Measurements from ENCODE around the gene KIRREL2.

DNA sequence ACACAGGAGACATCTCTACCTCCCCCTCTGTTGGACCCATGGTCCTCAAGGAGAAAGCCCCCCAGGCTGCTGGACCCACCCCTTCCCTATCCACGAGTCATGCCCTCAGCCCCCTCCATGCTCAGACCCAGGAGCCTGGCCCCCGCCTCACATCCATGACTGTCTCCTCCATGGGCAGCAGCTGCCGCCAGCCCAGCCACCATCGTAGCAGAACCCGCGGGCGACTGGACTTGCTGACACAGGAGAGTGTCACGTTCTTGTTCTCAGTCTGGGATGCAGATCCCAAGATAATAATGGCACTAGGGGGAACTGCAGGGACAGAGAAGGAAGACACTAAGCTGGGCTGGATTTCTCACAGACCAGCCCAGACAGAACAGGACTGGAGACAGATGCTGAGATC lies 8.2 kb upstream of the KIRREL2 start:
- TF ChIP-seq, protein P1, sequence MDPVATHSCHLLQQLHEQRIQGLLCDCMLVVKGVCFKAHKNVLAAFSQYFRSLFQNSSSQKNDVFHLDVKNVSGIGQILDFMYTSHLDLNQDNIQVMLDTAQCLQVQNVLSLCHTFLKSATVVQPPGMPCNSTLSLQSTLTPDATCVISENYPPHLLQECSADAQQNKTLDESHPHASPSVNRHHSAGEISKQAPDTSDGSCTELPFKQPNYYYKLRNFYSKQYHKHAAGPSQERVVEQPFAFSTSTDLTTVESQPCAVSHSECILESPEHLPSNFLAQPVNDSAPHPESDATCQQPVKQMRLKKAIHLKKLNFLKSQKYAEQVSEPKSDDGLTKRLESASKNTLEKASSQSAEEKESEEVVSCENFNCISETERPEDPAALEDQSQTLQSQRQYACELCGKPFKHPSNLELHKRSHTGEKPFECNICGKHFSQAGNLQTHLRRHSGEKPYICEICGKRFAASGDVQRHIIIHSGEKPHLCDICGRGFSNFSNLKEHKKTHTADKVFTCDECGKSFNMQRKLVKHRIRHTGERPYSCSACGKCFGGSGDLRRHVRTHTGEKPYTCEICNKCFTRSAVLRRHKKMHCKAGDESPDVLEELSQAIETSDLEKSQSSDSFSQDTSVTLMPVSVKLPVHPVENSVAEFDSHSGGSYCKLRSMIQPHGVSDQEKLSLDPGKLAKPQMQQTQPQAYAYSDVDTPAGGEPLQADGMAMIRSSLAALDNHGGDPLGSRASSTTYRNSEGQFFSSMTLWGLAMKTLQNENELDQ (tag by site-specific recombination; IDR thresholded peaks at IDR 0.05; ENCODE audit: low read depth): no peak
- TF ChIP-seq ZNF596 (tag by site-specific recombination; IDR thresholded peaks at IDR 0.05) (no peak), ZNF184 (tag by site-specific recombination; IDR thresholded peaks at IDR 0.05) (no peak), ZNF350 (tag by site-specific recombination; IDR thresholded peaks at IDR 0.05) (no peak), SCRT1 (tag by site-specific recombination; IDR thresholded peaks at IDR 0.05; ENCODE audit: borderline replicate concordance) (no peak), ZNF501 (tag by site-specific recombination; IDR thresholded peaks at IDR 0.05) (no peak), TCF7L2 (IDR thresholded peaks at IDR 0.05; ENCODE audit: borderline replicate concordance, low read depth, low read length) (no peak)
- TF ChIP-seq, protein P2, sequence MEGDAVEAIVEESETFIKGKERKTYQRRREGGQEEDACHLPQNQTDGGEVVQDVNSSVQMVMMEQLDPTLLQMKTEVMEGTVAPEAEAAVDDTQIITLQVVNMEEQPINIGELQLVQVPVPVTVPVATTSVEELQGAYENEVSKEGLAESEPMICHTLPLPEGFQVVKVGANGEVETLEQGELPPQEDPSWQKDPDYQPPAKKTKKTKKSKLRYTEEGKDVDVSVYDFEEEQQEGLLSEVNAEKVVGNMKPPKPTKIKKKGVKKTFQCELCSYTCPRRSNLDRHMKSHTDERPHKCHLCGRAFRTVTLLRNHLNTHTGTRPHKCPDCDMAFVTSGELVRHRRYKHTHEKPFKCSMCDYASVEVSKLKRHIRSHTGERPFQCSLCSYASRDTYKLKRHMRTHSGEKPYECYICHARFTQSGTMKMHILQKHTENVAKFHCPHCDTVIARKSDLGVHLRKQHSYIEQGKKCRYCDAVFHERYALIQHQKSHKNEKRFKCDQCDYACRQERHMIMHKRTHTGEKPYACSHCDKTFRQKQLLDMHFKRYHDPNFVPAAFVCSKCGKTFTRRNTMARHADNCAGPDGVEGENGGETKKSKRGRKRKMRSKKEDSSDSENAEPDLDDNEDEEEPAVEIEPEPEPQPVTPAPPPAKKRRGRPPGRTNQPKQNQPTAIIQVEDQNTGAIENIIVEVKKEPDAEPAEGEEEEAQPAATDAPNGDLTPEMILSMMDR (tag by site-specific recombination; IDR thresholded peaks at IDR 0.05): no peak
- TF ChIP-seq, protein P3, sequence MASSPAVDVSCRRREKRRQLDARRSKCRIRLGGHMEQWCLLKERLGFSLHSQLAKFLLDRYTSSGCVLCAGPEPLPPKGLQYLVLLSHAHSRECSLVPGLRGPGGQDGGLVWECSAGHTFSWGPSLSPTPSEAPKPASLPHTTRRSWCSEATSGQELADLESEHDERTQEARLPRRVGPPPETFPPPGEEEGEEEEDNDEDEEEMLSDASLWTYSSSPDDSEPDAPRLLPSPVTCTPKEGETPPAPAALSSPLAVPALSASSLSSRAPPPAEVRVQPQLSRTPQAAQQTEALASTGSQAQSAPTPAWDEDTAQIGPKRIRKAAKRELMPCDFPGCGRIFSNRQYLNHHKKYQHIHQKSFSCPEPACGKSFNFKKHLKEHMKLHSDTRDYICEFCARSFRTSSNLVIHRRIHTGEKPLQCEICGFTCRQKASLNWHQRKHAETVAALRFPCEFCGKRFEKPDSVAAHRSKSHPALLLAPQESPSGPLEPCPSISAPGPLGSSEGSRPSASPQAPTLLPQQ (tag by site-specific recombination; IDR thresholded peaks at IDR 0.05): no peak
- TF ChIP-seq, protein P4, sequence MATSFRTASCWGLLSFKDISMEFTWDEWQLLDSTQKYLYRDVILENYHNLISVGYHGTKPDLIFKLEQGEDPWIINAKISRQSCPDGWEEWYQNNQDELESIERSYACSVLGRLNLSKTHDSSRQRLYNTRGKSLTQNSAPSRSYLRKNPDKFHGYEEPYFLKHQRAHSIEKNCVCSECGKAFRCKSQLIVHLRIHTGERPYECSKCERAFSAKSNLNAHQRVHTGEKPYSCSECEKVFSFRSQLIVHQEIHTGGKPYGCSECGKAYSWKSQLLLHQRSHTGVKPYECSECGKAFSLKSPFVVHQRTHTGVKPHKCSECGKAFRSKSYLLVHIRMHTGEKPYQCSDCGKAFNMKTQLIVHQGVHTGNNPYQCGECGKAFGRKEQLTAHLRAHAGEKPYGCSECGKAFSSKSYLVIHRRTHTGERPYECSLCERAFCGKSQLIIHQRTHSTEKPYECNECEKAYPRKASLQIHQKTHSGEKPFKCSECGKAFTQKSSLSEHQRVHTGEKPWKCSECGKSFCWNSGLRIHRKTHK (tag by site-specific recombination; IDR thresholded peaks at IDR 0.05): no peak

Data from HEK293 (cell line).